GM10266 (cell line): ENCODE measurements around the gene EEF1A2.

Experiments used
- DNase-seq: peaks from one replicate; pipeline ENCODE4 v3.0.0; 2012; ENCODE audit errors: extremely low spot score
- CTCF ChIP-seq: IDR thresholded peaks from 2 replicates; pipeline ENCODE4 v1.5.1; 2012; ENCODE audit warnings: mild to moderate bottlenecking, low read depth; ENCODE audit not compliant: control insufficient read depth, insufficient read depth; ENCODE audit errors: missing control alignments

Gene EEF1A2

GRCh38 chr20:63498960-63499337 is at the start of gene EEF1A2:
Gene EEF1A2 (minus strand): TSS chr20:63499083. CDS start chr20:63497763, 1,320 bp downstream.
- peak; percentile 23 for TF ChIP-seq CTCF
- peak; percentile 74 for DNase-seq

GRCh38 chr20:63548542-63548941 is 49.7 kb upstream of the EEF1A2 start:
- TF ChIP-seq CTCF: no peak
- no peak for DNase-seq

- no peak for TF ChIP-seq CTCF
- DNase-seq: no peak
These were observed 49.0 kb upstream of the EEF1A2 start, which contains the start of gene SRMS for GRCh38 chr20:63547725-63548480. Gene SRMS (minus strand): TSS chr20:63547749. CDS start chr20:63547463, 286 bp downstream.

GRCh38 chr20:63546956-63547724 is 48.3 kb upstream of the EEF1A2 start:
- no peak for TF ChIP-seq CTCF
- no peak for DNase-seq

- no peak for DNase-seq
- TF ChIP-seq CTCF: no peak
These were observed 47.5 kb upstream of the EEF1A2 start for GRCh38 chr20:63546256-63546955.

GRCh38 chr20:63545814-63546213 is 46.9 kb upstream of the EEF1A2 start:
- TF ChIP-seq CTCF: no peak
- no peak for DNase-seq
